Activated T-helper 2 cell treated with anti-CD3 and anti-CD28 coated beads, Interferon-gamma antibody, Interleukin-2, Interleukin-4, amounts not matched to agents 10 μg/mL and 5 μg/mL and 100 μg/mL, durations not matched to agents 14 hours and 24 hours and 36 hours (primary cell): ENCODE results near the gene PLAAT3. TPM values are rescaled to one million over a fixed set of nuclear protein-coding genes. Genes with fewer than 3 reads are reported as not detected.
"Not testable (repeated sequence)": the region's sequence is repeated elsewhere in the genome, so short reads cannot be mapped to it uniquely, and the experiment has no call there.

Experiments
- DNase-seq: peaks from one replicate; pipeline ENCODE4 v3.0.0; 2021; ENCODE audit warnings: low spot score
- H3K27ac Mint-ChIP-seq: one replicate; pipeline ENCODE4 v1.8.0; 2021; ENCODE audit warnings: mixed read lengths
- H3K27me3 Mint-ChIP-seq: one replicate; pipeline ENCODE4 v1.8.0; 2021; ENCODE audit warnings: low read depth, mixed read lengths
- H3K36me3 Mint-ChIP-seq: one replicate; pipeline ENCODE4 v1.8.0; 2021; ENCODE audit warnings: low read depth, mixed read lengths
- H3K4me1 Mint-ChIP-seq: one replicate; pipeline ENCODE4 v1.8.0; 2021; ENCODE audit warnings: low read depth, mixed read lengths
- H3K4me3 Mint-ChIP-seq: one replicate; pipeline ENCODE4 v1.8.0; 2021; ENCODE audit warnings: low read depth, mild to moderate bottlenecking, moderate library complexity, mixed read lengths
- H3K9me3 Mint-ChIP-seq: one replicate; pipeline ENCODE4 v1.8.0; 2021; ENCODE audit warnings: mixed read lengths
- intact Hi-C: fragments of 100-400 bp; cut with micrococcal nuclease; formaldehyde crosslinking; loops from one replicate; pipeline ENCODE4 v1.15.1; 2023
- total RNA-seq: library from RNA; stranded (reverse); gene quantifications from 2 replicates; pipeline ENCODE4 v1.2.3, GENCODE V29; 2022

The PLAAT3 gene
- total RNA-seq, result 15.2 and 17.3 TPM in 2 replicates

GRCh38 chr11:63614136-63614671, at the start of gene PLAAT3:
PLAAT3 (minus strand) TSS chr11:63614433; CDS start chr11:63614014, 419 bp downstream.
- intact Hi-C loops, result loop anchor here (5.0 kb wide), 3 partner anchors 47 to 122 kb away; partner anchors contain the start of genes PLAAT4 and PLAAT5
- no peaks in the 10 kb centered on the region for H3K9me3 Mint-ChIP-seq
- no peak within 1 kb of the TSS for H3K27ac Mint-ChIP-seq
- peak within 1 kb of the TSS; percentile 77 for H3K4me3 Mint-ChIP-seq
- peaks cover 9% of the 10 kb centered on the region for H3K4me1 Mint-ChIP-seq
- H3K27me3 Mint-ChIP-seq, result peaks cover 27% of the 10 kb centered on the region
- H3K36me3 Mint-ChIP-seq, result no peaks in the 10 kb centered on the region
- no peak for DNase-seq

- no peaks in the 10 kb centered on the region for H3K9me3 Mint-ChIP-seq
- no peak overlapping the region for H3K27ac Mint-ChIP-seq
- peaks cover 17% of the 10 kb centered on the region for H3K36me3 Mint-ChIP-seq
- DNase-seq, result no peak
- H3K27me3 Mint-ChIP-seq, result no peaks in the 10 kb centered on the region
- no peak overlapping the region for H3K4me3 Mint-ChIP-seq
- intact Hi-C loops, result no loop called here
- H3K4me1 Mint-ChIP-seq, result peaks cover 13% of the 10 kb centered on the region
Measured at GRCh38 chr11:63663809-63664208, 49.6 kb upstream of the PLAAT3 start.

DNA sequence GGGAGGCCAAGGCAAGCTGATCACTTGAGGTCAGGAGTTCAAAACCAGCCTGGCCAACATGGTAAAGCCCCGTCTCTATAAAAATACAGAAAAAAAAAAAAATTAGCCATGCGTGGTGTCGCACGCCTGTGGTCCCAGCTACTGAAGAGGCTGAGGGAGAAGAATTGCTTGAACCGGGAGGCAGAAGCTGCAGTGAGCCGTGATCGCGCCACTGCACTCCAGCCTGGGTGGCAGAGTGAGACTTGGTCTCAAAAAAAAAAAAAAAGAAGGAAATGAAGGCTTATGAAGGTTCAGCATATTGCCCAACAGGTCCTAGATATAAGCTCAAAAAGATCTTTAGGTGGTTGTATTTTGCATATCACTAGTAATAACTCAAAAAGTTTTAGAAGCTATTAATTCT, 46.7 kb upstream of the PLAAT3 start:
- intact Hi-C loops, result no loop called here
- Mint-ChIP-seq H3K27ac (no peak overlapping the region), H3K27me3 (no peaks in the 10 kb centered on the region), H3K4me3 (no peak overlapping the region), H3K9me3 (no peaks in the 10 kb centered on the region), H3K36me3 (peaks cover 22% of the 10 kb centered on the region), H3K4me1 (peaks cover 2% of the 10 kb centered on the region)
- DNase-seq, result no peak

DNA sequence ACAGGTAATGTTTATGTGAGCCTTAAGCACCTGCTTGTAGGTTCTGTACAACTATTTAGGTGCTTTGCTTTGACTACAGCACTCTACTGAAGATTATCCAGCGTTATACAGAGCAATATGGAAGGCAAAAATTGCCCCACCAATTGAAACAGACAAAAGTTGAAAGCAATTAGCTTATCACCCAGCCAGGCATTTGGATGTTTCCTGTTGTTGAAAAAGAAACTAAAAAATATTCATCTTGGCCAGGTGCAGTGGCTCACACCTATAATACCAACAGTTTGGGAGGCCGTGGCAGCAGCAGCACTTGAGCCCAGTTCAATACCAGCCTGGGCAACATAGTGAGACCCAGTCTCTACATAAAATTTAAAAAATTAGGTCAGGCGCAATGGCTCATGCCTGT, 38.4 kb upstream of the PLAAT3 start:
- Mint-ChIP-seq H3K9me3 (no peaks in the 10 kb centered on the region), H3K4me1 (peaks cover 10% of the 10 kb centered on the region), H3K36me3 (peaks cover 60% of the 10 kb centered on the region), H3K4me3 (no peak overlapping the region), H3K27me3 (no peaks in the 10 kb centered on the region), H3K27ac (no peak overlapping the region)
- intact Hi-C loops, result no loop called here
- no peak for DNase-seq

DNA sequence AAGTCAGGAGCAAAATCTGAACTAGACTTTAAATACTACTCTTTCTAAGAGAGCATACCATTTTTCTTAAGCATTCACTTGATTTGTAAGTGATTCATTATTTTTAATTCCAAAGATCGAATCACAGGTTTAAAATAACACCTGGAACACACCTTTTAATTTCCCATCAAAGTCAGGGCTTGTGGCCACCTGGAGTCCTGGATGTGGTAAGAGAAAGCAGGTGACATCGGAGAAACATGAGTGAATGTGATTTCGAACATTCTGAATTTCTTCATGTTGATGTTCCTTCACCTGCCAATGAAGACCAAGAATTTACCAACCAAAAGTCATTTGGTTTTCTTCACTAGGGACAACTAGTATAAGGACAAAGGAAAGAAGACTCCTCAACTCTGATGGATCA, 29.0 kb upstream of the PLAAT3 start:
- intact Hi-C loops, result no loop called here
- H3K36me3 Mint-ChIP-seq, result peaks cover 56% of the 10 kb centered on the region
- H3K4me3 Mint-ChIP-seq, result no peak overlapping the region
- no peak overlapping the region for H3K27ac Mint-ChIP-seq
- H3K9me3 Mint-ChIP-seq, result no peaks in the 10 kb centered on the region
- peaks cover 2% of the 10 kb centered on the region for H3K4me1 Mint-ChIP-seq
- H3K27me3 Mint-ChIP-seq, result no peaks in the 10 kb centered on the region
- DNase-seq, result no peak

- H3K4me3 Mint-ChIP-seq, result no peak overlapping the region
- H3K4me1 Mint-ChIP-seq, result peaks cover 3% of the 10 kb centered on the region
- H3K9me3 Mint-ChIP-seq, result no peaks in the 10 kb centered on the region
- no peaks in the 10 kb centered on the region for H3K27me3 Mint-ChIP-seq
- H3K27ac Mint-ChIP-seq, result no peak overlapping the region
- peaks cover 52% of the 10 kb centered on the region for H3K36me3 Mint-ChIP-seq
- intact Hi-C loops, result no loop called here
- DNase-seq, result no peak
Measured at GRCh38 chr11:63641727-63642126, 27.5 kb upstream of the PLAAT3 start.

- H3K4me3 Mint-ChIP-seq, result no peak overlapping the region
- DNase-seq, result no peak
- H3K36me3 Mint-ChIP-seq, result peaks cover 58% of the 10 kb centered on the region
- intact Hi-C loops, result loop anchor here (10.0 kb wide), 1 partner anchor 105 kb away; the partner anchor contains the start of gene PLAAT4
- H3K27me3 Mint-ChIP-seq, result no peaks in the 10 kb centered on the region
- no peak overlapping the region for H3K27ac Mint-ChIP-seq
- H3K4me1 Mint-ChIP-seq, result peaks cover 5% of the 10 kb centered on the region
- no peaks in the 10 kb centered on the region for H3K9me3 Mint-ChIP-seq
Measured at GRCh38 chr11:63639199-63639832, 25.1 kb upstream of the PLAAT3 start.

- not testable (repeated sequence) for H3K4me1 Mint-ChIP-seq, H3K27me3 Mint-ChIP-seq, H3K9me3 Mint-ChIP-seq, DNase-seq, H3K27ac Mint-ChIP-seq, H3K4me3 Mint-ChIP-seq
- intact Hi-C loops, result loop anchor here (10.0 kb wide), 1 partner anchor 104 kb away; the partner anchor contains the start of gene PLAAT4
- peaks cover 53% of the 10 kb centered on the region for H3K36me3 Mint-ChIP-seq
Measured at GRCh38 chr11:63638436-63638835, 24.2 kb upstream of the PLAAT3 start.

DNA sequence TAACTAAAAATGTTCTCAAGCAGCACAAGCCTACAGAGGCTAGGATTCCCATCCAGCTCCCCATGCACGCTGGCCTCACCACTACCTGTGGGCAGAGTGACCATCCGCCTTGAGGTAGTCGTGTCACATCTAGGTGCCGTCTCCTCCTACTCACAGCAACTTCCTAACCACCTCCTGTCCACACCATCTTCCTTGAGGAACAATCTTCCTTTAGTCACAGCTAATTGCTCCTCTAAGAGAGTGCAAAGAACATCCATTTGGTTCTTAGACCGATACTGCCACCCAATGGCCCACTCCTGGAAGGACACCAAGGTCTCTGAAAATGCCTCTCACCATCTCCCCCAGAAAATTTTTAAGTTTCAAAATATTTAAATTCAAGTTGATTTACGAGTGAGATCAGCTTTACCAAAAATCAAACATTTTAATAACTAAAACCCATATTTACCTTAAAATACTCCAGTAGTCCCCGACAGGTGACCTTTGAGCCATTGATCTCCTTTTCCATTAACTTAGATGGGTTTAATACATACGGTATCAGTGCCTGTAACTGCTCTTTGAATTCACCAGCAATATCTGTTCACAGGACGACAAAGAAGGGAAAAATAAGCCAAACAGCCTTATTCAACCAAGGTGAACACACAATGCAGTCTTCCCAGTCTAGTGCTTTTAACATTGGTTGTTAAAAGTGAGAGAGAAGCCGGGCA, 21.7 kb upstream of the PLAAT3 start:
- Mint-ChIP-seq H3K36me3 (peaks cover 47% of the 10 kb centered on the region), H3K4me3 (no peak overlapping the region), H3K4me1 (peaks cover 11% of the 10 kb centered on the region), H3K27ac (no peak overlapping the region), H3K9me3 (no peaks in the 10 kb centered on the region), H3K27me3 (no peaks in the 10 kb centered on the region)
- peak; percentile 50 for DNase-seq
- intact Hi-C loops, result loop anchor here (1.0 to 10.0 kb wide), 2 partner anchors 101 to 157 kb away; partner anchors contain the start of gene PLAAT4

DNA sequence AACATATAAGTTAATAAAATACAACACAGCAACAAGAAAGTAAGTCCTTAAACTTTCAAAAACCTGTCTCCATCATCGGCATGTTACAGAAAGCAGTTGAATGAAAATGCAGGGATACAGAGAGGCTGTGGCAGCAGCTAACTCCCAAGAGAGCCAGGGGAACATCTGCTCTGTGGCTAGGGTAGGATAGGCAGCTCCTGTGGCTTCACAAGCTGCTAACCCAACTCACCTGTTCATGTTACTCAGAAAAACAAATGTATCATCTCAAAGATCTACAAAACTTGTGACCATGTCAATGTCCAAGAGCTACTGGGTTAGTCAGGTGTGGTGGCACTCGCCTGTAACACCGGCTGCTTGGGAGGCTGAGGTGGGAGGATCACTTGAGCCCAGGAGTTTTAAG, 15.2 kb upstream of the PLAAT3 start:
- no peaks in the 10 kb centered on the region for H3K27me3 Mint-ChIP-seq
- H3K4me1 Mint-ChIP-seq, result peaks cover 8% of the 10 kb centered on the region
- H3K27ac Mint-ChIP-seq, result no peak overlapping the region
- peaks cover 49% of the 10 kb centered on the region for H3K36me3 Mint-ChIP-seq
- intact Hi-C loops, result no loop called here
- DNase-seq, result no peak
- no peak overlapping the region for H3K4me3 Mint-ChIP-seq
- H3K9me3 Mint-ChIP-seq, result no peaks in the 10 kb centered on the region

- H3K9me3 Mint-ChIP-seq, result no peaks in the 10 kb centered on the region
- H3K4me1 Mint-ChIP-seq, result no peaks in the 10 kb centered on the region
- H3K36me3 Mint-ChIP-seq, result peaks cover 8% of the 10 kb centered on the region
- H3K4me3 Mint-ChIP-seq, result no peak overlapping the region
- no peak for DNase-seq
- intact Hi-C loops, result no loop called here
- no peaks in the 10 kb centered on the region for H3K27me3 Mint-ChIP-seq
- H3K27ac Mint-ChIP-seq, result no peak overlapping the region
Measured at GRCh38 chr11:63623513-63624140, 9.4 kb upstream of the PLAAT3 start.

DNA sequence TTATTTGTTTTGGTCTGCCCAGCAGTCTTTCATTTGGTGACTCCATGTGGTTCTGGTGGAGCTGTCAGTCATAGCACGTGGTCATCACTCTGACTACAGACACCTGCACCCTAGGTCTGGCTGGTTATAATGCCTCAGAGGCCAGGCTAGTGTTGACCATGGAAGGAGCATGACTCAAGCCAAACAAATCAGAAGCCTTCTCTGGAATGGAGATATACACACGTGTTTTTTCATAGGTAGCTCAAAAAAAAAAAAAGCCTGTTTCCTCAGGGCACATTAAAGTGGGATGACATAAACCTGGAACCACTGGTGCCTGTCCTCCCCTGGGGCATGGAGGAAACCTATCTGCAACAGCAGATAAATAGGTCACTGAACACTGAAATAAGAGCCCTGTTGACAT, 8.1 kb upstream of the PLAAT3 start:
- intact Hi-C loops, result no loop called here
- Mint-ChIP-seq H3K27me3 (no peaks in the 10 kb centered on the region), H3K27ac (no peak overlapping the region), H3K4me3 (no peak overlapping the region), H3K36me3 (no peaks in the 10 kb centered on the region), H3K4me1 (no peaks in the 10 kb centered on the region), H3K9me3 (no peaks in the 10 kb centered on the region)
- DNase-seq, result no peak

DNA sequence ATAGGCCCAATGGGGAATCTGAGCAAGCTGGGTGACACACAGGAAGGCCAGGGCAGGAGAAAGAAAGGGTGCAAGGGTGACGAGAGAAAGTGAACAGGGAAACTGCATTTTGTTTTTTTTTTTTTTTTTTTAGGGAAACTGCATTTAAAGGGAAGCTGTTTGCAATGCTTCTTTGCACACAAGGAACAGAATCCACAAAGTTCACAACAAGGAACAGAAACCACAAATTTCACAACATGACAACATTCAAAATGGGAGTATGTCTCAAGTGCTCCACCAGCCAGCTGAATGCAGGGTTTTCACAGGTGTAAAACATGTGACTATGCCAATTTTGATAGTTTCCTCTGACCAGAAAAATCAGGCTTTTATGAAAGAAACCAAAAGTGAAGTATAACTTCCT, 6.8 kb upstream of the PLAAT3 start:
- peaks cover 1% of the 10 kb centered on the region for H3K27me3 Mint-ChIP-seq
- H3K27ac Mint-ChIP-seq, result no peak overlapping the region
- H3K4me3 Mint-ChIP-seq, result no peak overlapping the region
- H3K36me3 Mint-ChIP-seq, result no peaks in the 10 kb centered on the region
- H3K4me1 Mint-ChIP-seq, result no peaks in the 10 kb centered on the region
- intact Hi-C loops, result no loop called here
- DNase-seq, result no peak
- no peaks in the 10 kb centered on the region for H3K9me3 Mint-ChIP-seq
